Measurements from ENCODE around the gene FANCM.

- TF ChIP-seq, protein P1, sequence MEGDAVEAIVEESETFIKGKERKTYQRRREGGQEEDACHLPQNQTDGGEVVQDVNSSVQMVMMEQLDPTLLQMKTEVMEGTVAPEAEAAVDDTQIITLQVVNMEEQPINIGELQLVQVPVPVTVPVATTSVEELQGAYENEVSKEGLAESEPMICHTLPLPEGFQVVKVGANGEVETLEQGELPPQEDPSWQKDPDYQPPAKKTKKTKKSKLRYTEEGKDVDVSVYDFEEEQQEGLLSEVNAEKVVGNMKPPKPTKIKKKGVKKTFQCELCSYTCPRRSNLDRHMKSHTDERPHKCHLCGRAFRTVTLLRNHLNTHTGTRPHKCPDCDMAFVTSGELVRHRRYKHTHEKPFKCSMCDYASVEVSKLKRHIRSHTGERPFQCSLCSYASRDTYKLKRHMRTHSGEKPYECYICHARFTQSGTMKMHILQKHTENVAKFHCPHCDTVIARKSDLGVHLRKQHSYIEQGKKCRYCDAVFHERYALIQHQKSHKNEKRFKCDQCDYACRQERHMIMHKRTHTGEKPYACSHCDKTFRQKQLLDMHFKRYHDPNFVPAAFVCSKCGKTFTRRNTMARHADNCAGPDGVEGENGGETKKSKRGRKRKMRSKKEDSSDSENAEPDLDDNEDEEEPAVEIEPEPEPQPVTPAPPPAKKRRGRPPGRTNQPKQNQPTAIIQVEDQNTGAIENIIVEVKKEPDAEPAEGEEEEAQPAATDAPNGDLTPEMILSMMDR (IDR thresholded peaks at IDR 0.05; ENCODE audit: low read length): no peak
- no peak for TF ChIP-seq EZH2 (IDR thresholded peaks at IDR 0.05; ENCODE audit: borderline replicate concordance, low read length)
Measured at GRCh38 chr14:45144658-45145057, 8.9 kb downstream of the FANCM start.
